ENCODE measurements around the gene TCHH. TPM values are rescaled to one million over a fixed set of nuclear protein-coding genes. Genes with fewer than 3 reads are reported as not detected.

Gene TCHH
- total RNA-seq, 2 experiments from 2014 or later, result 0.12 to 0.14 TPM

DNA sequence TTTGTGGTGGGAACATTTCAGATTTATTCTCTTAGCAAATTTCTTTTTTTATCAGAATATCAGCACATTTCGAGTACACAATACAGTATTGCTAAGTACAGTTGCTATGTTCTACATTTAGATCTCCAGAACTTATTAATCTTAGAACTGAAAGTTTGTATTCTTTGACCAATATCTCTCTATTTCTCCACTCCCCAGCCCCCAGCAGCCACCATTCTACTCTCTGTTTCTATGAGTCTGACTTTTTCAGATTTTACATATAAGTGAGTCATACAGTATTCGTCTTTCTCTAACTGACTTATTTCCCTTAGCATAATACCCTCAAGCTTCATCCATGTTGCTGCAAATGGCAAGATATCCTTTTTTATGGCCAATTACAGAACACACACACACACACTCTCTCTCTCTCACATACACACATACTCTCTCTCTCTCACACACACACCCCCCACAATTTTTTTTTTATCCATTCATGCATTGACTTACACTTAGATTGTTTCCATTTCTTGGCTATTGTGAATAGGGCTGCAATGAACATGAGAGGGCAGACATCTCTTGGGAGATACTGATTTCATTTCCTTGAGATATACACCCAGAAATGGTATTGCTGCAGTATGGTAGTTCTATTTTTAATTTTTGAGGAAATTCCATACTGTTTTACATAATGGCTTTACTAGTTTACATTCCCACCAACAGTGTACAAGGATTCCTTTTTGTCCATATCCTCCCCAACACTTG, 28.1 kb upstream of the TCHH start:
- ATAC-seq, result no peak
- Mint-ChIP-seq H3K27ac (no peak overlapping the region), H3K4me1 (peaks cover 4% of the 10 kb centered on the region), H3K4me3 (no peak overlapping the region), H3K27me3 (peaks cover 39% of the 10 kb centered on the region), H3K9me3 (ENCODE audit: low read depth) (peaks cover 7% of the 10 kb centered on the region), H3K36me3 (no peaks in the 10 kb centered on the region)
- CTCF ChIA-PET, result no interaction called here
- DNase-seq, result no peak

DNA sequence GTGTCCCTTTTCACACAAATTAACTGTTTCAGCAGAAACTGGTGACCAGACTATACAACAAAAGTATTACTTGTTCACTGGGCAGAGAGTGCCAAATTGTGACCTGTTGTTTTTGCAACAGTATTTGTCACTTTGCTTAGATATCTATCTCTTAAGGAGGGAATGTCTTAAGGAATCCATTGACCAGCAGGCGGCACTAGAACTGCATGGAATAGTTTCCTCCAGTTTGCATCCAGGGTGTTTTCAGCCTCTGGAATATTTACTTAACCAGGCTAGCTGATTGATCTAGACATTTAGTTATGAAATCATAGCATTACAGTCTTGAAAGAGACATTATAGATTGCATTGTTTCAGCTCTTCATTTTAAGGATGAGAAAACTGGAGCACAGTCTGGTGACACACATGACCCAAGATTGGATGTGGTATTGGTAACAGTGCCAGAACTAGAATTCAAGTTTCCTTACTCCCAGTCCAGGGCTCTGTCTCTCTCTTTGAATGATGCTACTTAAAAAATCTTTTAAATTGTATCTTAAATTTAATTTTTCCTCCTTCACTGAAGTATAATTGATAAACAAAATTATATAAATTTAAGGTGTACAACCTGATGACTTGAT, 26.8 kb upstream of the TCHH start:
- ATAC-seq (no peak), DNase-seq (peak; percentile 42)
- peaks cover 50% of the 10 kb centered on the region for H3K27me3 Mint-ChIP-seq
- no peaks in the 10 kb centered on the region for H3K36me3 Mint-ChIP-seq
- CTCF ChIA-PET, result interaction anchor here (0.6 to 1.0 kb wide), 3 partner anchors 40 to 316 kb away, joined by 3 read pairs; no protein-coding TSS in a partner anchor
- peaks cover 5% of the 10 kb centered on the region for H3K9me3 Mint-ChIP-seq (ENCODE audit: low read depth)
- H3K27ac Mint-ChIP-seq, result no peak overlapping the region
- peaks cover 4% of the 10 kb centered on the region for H3K4me1 Mint-ChIP-seq
- no peak overlapping the region for H3K4me3 Mint-ChIP-seq

DNA sequence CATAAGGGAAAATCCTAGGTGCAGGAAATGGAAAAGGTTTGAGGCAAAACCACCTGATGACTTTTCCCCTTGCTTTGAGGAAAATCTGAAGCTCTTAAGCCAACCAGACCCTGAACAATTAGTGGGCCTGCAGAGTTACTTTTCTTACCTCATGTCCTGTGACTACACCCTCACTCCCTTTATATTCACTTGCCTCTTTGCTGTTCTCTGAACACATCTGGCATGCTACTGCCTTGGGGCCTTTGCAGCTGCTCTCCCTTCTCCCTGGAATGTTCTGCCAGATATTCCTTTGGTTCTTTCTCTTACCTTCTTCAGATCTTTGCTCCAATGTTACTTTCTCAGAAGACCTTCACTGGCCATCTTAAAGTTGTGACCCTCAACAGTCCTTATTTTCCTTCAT, 22.0 kb upstream of the TCHH start:
- DNase-seq, result no peak
- no peaks in the 10 kb centered on the region for H3K36me3 Mint-ChIP-seq
- H3K27ac Mint-ChIP-seq, result no peak overlapping the region
- no peaks in the 10 kb centered on the region for H3K9me3 Mint-ChIP-seq (ENCODE audit: low read depth)
- no peak for ATAC-seq
- no peak overlapping the region for H3K4me3 Mint-ChIP-seq
- H3K4me1 Mint-ChIP-seq, result no peaks in the 10 kb centered on the region
- CTCF ChIA-PET, result interaction anchor here (1.7 kb wide), 1 partner anchor 12 kb away, joined by 3 read pairs; no protein-coding TSS in a partner anchor
- peaks cover 73% of the 10 kb centered on the region for H3K27me3 Mint-ChIP-seq

DNA sequence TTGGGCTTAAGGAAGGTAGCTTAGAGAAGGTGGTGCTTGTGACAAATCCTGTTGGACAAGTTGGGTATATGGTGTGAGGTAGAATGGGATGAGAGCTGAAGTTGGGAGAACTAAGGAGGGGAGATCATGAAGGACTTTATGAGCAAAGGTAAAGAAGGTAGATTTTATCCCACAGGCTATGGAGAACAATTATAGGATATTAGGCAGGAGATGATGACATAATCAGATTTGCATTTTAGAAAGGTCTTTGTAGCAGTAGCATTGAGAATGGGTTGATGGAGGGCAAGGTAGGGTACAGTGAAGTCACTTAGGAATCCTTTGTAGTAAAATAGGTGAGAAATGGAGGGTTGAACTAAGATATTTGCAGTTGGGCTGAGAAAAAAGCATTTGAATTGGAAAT, 14.9 kb upstream of the TCHH start:
- Mint-ChIP-seq H3K4me1 (no peaks in the 10 kb centered on the region), H3K4me3 (no peak overlapping the region), H3K27ac (no peak overlapping the region), H3K9me3 (ENCODE audit: low read depth) (no peaks in the 10 kb centered on the region), H3K27me3 (peaks cover 70% of the 10 kb centered on the region), H3K36me3 (no peaks in the 10 kb centered on the region)
- ATAC-seq, result no peak
- CTCF ChIA-PET, result no interaction called here
- DNase-seq, result no peak

DNA sequence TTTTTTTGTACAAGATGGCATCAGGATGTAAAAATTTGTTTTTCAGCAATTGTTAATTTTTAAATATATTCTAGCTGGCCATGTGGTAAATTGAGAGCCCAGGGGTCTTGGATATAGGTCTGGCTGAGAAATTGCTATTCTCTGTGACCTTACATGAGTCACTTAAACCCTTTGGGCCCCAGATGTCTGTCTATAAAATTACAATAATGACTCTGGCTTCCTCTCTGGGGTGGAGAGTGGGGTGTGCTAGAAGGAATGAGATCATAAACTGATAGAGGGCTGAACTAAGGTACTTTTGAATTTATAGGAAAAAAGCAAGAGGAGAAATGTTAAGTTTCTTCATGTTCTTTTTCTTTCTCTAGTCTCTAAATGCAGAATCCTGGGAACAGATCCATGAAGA, 12.4 kb upstream of the TCHH start:
- no peak overlapping the region for H3K4me3 Mint-ChIP-seq
- no peaks in the 10 kb centered on the region for H3K36me3 Mint-ChIP-seq
- H3K4me1 Mint-ChIP-seq, result no peaks in the 10 kb centered on the region
- CTCF ChIA-PET, result no interaction called here
- no peak for DNase-seq
- H3K27ac Mint-ChIP-seq, result no peak overlapping the region
- H3K9me3 Mint-ChIP-seq (ENCODE audit: low read depth), result no peaks in the 10 kb centered on the region
- H3K27me3 Mint-ChIP-seq, result peaks cover 56% of the 10 kb centered on the region
- ATAC-seq, result no peak

DNA sequence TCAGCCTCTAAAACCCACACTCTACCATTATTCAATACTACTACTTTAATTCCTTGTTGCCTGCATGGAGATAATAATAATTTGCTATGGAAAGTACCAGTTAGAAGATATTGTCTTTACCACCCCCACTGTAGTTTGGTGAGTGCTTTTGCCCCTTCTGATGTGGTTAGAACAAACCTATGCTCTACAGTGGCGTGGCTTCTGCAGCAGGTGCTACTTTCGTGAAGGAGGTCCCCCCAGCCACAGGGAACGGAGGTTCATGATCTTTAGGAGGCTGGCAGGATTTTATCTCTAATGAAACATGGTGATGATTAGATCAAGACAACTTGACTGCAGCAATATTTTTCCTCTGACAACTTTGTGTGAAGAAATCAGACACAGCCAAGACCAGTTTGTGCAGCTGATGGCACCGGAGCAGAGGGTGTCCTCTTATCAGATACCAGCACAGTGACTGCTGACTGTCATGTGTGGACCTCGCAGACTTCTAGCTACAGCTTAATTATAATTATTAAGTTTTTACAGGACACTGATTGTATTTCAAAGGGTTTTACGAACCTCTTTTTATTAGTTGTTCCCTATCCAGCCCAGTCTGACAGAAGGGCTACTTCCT, 10.7 kb upstream of the TCHH start:
- no peaks in the 10 kb centered on the region for H3K9me3 Mint-ChIP-seq (ENCODE audit: low read depth)
- no peaks in the 10 kb centered on the region for H3K4me1 Mint-ChIP-seq
- DNase-seq, result no peak
- H3K36me3 Mint-ChIP-seq, result no peaks in the 10 kb centered on the region
- no peak for ATAC-seq
- H3K27me3 Mint-ChIP-seq, result peaks cover 61% of the 10 kb centered on the region
- no peak overlapping the region for H3K4me3 Mint-ChIP-seq
- CTCF ChIA-PET, result no interaction called here
- H3K27ac Mint-ChIP-seq, result no peak overlapping the region

DNA sequence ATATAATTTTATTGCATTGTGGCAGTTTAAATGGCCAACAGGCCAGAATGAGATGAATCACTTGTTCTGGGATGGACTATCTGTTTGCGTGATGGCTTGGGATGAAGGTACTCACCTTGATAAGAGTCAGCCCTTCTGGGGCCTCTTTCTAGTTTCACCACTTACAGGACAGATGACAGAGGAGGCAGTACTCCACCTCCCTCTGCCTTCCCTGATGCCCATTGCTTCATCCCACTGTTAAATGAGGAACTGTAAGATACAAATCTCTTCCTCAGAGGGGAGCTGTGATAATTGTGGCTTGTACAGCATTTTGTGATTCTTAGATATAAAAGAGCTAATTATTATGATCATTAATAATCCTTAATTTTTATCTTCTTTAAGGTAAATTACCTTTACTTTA, 3.7 kb upstream of the TCHH start:
- H3K27me3 Mint-ChIP-seq, result peaks cover 48% of the 10 kb centered on the region
- no peaks in the 10 kb centered on the region for H3K9me3 Mint-ChIP-seq (ENCODE audit: low read depth)
- DNase-seq (no peak), ATAC-seq (no peak)
- no peak overlapping the region for H3K4me3 Mint-ChIP-seq
- H3K27ac Mint-ChIP-seq, result no peak overlapping the region
- H3K4me1 Mint-ChIP-seq, result no peaks in the 10 kb centered on the region
- no peaks in the 10 kb centered on the region for H3K36me3 Mint-ChIP-seq
- CTCF ChIA-PET, result interaction anchor here (1.2 to 1.4 kb wide), 2 partner anchors 9 to 70 kb away, joined by 3 read pairs; no protein-coding TSS in a partner anchor

DNA sequence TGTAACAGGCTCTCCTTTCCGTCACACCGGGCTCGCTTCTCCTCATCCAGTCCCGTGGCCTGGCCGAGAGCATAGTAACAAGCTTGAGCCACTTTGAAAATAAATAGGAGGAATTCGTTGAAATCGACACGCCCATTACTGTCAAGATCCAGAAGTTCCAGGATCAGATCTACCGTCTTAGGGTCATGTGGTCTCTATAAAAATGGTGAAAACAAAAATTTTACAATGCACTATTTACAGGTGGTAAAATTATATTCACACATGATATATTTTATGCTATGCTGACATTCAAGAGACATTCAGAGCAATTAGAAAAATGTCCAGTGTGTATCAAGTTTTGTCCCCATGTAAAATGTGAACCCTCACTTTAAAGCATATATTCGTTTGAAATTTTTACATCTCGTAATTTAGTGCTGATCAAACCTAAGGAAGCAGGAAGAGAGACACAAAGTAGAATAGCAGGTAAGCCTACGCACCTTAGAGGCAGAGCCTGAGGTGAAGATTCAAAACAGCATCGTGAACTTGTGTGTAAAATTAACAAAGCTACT, 2.3 kb downstream of the TCHH start:
- H3K4me3 Mint-ChIP-seq, result no peak overlapping the region
- H3K9me3 Mint-ChIP-seq (ENCODE audit: low read depth), result peaks cover 4% of the 10 kb centered on the region
- H3K27ac Mint-ChIP-seq, result no peak overlapping the region
- H3K36me3 Mint-ChIP-seq, result peaks cover 7% of the 10 kb centered on the region
- no peaks in the 10 kb centered on the region for H3K4me1 Mint-ChIP-seq
- DNase-seq (no peak), ATAC-seq (no peak)
- CTCF ChIA-PET, result interaction anchor here (1.0 to 3.6 kb wide), 4 partner anchors 60 to 76 kb away, joined by 3 to 21 read pairs (median 6); no protein-coding TSS in a partner anchor
- H3K27me3 Mint-ChIP-seq, result peaks cover 19% of the 10 kb centered on the region

DNA sequence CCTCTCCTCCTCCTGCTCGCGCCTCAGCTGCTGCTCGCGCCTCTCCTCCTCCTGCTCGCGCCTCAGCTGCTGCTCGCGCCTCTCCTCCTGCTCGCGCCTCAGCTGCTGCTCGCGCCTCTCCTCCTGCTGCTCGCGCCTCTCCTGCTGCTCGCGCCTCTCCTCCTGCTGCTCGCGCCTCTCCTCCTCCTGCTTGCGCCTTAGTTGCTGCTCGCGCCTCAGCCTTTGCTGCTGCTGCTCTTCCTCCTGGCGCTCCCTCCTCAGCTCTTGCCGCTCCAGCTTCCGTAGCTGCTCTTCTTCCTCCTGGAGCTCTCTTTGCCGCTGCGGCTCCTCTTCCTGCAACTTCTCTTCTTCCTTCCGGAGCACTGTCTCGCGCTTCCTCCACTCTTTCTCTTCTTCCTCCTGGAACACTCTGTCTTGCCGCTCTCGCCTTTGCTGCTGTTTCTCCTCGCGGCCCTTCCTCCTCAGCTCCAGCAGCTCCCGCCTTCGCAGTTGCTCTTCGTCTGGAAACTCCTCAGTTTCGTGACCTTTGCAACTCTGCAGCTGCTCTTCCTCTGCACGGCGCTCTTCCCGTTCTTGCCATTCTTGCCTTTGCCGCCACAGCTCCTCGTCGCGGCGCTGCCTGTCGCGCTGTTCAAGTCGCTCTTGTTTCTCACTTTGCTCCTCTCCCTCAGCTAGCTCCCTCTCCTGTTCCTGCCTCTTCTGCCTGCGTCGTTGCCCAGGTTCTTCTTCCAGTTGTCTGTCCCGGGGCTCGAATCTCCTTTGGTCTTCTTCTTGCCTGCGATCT, 3.0 kb downstream of the TCHH start:
- DNase-seq (no peak), ATAC-seq (no peak)
- H3K9me3 Mint-ChIP-seq (ENCODE audit: low read depth), result peaks cover 4% of the 10 kb centered on the region
- H3K4me1 Mint-ChIP-seq, result no peaks in the 10 kb centered on the region
- peaks cover 16% of the 10 kb centered on the region for H3K27me3 Mint-ChIP-seq
- CTCF ChIA-PET, result interaction anchor here (1.2 to 3.6 kb wide), 4 partner anchors 11 to 346 kb away, joined by 4 to 21 read pairs (median 6); no protein-coding TSS in a partner anchor
- no peak overlapping the region for H3K4me3 Mint-ChIP-seq
- H3K36me3 Mint-ChIP-seq, result peaks cover 7% of the 10 kb centered on the region
- H3K27ac Mint-ChIP-seq, result no peak overlapping the region

DNA sequence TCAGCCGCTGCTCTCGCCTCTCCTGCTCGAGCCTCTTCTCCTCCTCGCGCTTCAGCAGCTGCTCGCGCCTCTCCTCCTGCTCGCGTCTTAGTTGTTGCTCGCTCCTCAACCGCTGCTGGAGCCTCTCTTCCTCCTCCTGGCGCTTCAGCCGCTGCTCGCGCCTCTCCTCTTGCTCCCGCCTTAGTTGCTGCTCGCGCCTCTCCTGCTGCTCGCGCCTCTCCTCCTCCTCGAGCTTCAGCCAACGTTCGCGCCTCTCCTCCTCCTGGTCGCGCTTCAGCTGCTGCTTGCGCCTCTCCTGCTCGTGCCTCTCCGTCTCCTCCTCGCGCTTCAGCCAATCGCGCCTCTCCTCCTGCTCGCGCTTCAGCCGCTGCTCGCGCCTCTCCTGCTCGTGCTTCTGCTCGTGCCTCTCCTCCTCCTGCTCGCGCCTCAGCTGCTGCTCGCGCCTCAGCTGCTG, 3.7 kb downstream of the TCHH start:
- no peak overlapping the region for H3K27ac Mint-ChIP-seq

DNA sequence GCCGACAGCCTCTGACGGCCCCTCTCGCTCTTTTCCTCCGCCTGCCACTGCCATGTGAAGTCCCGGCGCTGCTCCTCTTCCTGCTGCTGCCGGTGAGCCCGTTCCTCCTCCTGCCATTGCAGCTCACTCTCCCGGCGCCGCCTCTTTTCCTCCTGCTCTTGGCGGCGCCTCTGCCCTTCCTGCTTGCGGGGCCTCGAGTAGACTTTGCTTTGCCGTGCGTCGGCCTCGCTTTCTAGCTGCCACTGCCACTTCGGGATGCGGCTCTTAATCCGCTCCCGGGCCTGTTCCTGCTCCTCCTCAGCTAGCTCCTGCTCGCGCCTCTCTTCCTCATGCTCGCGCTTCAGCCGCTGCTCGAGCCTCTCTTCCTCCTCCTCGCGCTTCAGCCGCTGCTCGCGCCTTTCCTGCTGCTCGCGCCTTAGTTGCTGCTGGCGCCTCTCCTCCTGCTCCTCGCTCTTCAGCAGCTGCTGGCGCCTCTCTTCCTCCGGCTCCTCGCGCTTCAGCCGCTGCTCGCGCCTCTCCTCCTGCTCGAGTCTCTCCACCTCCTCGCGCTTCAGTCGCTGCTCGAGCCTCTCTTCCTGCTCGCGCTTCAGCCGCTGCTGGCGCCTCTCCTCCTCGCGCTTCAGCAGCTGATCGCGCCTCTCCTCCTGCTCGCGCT, 4.3 kb downstream of the TCHH start:
- CTCF ChIA-PET, result interaction anchor here (1.0 to 3.6 kb wide), 7 partner anchors 8 to 348 kb away, joined by 3 to 21 read pairs (median 6); no protein-coding TSS in a partner anchor

More for the DNA sequence above, 3.7 kb downstream of the TCHH start:
- Mint-ChIP-seq H3K36me3 (peaks cover 7% of the 10 kb centered on the region), H3K4me3 (no peak overlapping the region), H3K9me3 (ENCODE audit: low read depth) (peaks cover 4% of the 10 kb centered on the region), H3K27me3 (peaks cover 9% of the 10 kb centered on the region), H3K4me1 (no peaks in the 10 kb centered on the region)
- ATAC-seq, result peak; percentile 45
- peak; percentile 60 for DNase-seq
- CTCF ChIA-PET, result interaction anchor here (1.2 to 3.6 kb wide), 6 partner anchors 10 to 347 kb away, joined by 4 to 21 read pairs (median 6); no protein-coding TSS in a partner anchor

DNA sequence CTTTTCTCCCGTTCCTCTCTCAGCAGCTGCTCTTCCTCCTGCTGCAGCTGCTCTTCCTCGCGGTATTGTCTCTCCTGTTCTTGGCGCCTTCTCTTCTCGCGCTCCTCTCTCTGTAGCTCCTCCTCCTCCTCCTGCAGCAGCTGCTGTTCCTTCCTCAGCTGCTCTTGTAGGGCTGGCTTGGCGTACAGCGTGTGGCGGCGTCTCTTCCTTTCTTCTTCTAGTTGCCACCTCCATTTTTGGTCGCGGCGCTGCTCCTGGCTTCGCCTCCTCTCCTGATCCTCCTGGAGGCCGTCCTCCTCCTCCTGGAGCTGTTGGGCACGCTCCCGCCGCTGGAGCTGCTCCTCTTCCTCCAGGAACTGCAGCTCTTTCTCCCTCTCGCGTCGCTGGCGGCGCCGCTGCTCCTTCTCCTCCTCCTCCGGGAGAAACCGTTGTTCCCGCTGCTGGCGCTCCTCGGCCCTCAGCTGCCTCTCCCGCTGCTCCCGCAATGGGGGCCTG, 4.8 kb downstream of the TCHH start:
- no peak overlapping the region for H3K4me3 Mint-ChIP-seq
- ATAC-seq (peak; percentile 46), DNase-seq (peak; percentile 52)
- peaks cover 7% of the 10 kb centered on the region for H3K36me3 Mint-ChIP-seq
- peaks cover 4% of the 10 kb centered on the region for H3K9me3 Mint-ChIP-seq (ENCODE audit: low read depth)
- CTCF ChIA-PET, result interaction anchor here (0.9 to 3.6 kb wide), 7 partner anchors 8 to 349 kb away, joined by 3 to 21 read pairs (median 4); no protein-coding TSS in a partner anchor
- H3K27ac Mint-ChIP-seq, result no peak overlapping the region
- no peaks in the 10 kb centered on the region for H3K4me1 Mint-ChIP-seq
- H3K27me3 Mint-ChIP-seq, result peaks cover under 1% of the 10 kb centered on the region

More for the DNA sequence above, 4.3 kb downstream of the TCHH start:
- DNase-seq (peak; percentile 51), ATAC-seq (peak; percentile 72)
- Mint-ChIP-seq H3K4me3 (no peak overlapping the region), H3K27me3 (peaks cover 3% of the 10 kb centered on the region), H3K4me1 (no peaks in the 10 kb centered on the region), H3K36me3 (peaks cover 7% of the 10 kb centered on the region), H3K27ac (no peak overlapping the region), H3K9me3 (ENCODE audit: low read depth) (peaks cover 4% of the 10 kb centered on the region)
